CD4-positive, alpha-beta T cell treated with Interleukin-6 for 4 hours (primary cell): ENCODE measurements around the gene UBL4A.

Experiments used
- DNase-seq: peaks from one replicate; pipeline ENCODE4 v3.0.0-alpha.2; 2020; ENCODE audit warnings: mixed read lengths

The UBL4A gene

DNA sequence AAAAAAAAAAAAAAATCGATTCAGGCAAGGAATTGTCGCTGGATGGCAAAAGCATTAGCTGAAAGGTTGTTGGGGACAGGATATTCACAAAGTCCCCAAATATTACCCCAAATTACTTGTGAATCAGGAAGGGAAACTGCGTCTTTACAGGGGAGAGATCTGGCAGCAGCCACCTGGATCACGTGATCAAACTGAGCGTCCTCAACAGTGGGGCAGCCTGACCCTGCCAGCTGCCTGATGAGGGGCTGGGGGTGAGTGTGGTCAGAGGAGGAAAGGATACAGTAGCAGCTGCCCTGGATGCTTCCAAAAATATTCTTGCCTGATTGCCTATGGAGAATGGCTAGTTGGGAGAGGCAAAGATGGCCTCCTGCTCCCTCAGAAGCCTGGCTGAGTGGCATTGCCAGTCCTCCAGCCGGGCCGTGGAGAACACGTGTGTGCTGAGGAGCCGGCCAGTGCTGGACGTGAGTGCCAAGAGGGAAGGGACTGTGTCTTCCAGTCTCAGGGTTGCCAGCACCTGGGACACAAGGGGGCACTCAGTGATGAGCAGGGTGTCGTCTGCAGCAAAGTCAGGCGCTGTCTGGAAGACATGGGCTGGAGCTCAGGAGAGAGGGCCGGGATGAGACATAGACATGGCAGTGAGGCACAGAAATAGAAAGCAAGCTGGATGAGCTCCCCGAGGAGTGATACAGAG, 4.4 kb downstream of the UBL4A start:
- no peak for DNase-seq

GRCh38 chrX:154481195-154481594, 5.2 kb downstream of the UBL4A start:
- no peak for DNase-seq

GRCh38 chrX:154478728-154479622, 7.4 kb downstream of the UBL4A start, which contains the start of gene LAGE3:
LAGE3 (minus strand) TSS chrX:154479281; CDS start chrX:154478915, 366 bp downstream.
- peak; percentile 94 for DNase-seq

DNA sequence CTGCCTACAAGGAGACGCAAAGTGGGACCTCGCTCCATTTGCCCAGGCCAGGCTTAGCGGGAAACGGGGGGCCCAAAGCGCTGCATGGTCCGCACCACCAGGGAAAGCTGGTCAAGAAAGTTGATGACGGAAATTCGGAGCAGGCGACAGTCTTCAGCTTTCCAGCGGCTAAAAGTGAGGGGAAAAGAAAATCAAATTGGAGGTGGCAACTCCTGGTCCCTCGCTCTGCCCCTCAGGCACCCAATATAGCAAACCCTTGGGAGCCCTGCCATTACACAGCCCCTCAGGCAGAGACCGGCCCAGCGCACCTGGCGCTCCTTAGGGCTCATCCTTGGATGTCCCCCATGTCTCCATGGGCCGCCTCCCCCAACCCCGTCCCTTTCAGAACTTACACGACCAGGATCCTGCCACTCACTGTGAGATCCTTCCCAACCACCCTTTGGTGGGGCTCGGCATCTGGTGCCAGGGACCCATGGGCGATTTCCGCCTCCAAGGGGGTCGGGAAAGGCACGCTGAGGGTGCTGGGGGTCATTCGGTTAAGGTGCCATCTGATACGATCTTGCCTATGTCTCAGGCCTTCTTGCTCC, 8.4 kb downstream of the UBL4A start:
- DNase-seq = no peak

- DNase-seq = no peak
Measured at GRCh38 chrX:154476821-154477220, 9.6 kb downstream of the UBL4A start.

- DNase-seq = no peak
Measured at GRCh38 chrX:154473683-154474082, 12.7 kb downstream of the UBL4A start.

DNA sequence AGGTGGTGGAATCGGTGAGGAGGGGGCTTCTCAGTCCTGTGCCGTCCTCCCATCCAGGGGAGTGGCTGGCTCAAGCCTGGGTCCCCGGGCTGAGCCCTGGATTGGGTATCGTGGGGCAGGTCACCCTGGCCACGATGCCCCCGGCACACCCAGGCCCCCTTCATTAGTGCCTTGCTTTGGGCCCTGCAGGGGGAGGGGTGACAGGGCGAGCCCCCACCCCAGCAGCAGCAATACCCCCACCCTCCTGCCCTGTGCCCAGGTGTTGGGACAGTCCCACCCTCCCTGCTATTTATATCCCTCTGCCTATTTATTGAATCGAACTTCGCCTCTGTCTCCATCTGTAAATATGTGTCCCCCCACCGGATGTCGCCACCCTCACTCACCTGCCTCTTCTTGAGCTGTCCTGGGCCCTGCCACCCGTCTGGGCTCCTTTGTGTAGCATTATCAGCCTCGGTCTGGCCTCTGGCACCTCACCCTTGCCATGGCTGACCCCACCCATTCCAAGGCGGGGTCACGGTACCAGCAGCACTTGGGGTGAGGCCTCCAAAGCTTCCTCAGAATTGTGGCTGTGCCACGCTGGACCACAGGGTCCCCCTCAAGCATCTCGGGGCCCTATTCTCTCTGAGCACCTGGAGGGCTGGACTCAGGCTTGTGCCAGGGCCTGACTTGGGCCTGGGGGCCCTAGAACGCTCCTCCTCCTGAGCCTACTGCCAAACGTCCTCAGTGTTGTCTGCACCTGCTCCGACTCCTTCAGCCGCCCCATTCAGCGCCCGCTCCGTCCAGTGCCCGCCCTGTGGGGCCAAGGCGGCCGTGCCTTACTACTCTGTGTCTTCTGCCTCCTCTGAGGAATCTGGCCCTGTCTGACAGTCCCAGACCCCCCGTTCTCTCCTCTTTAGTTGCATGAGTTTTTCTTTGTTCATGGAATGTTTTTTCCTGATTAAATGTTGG, 13.5 kb downstream of the UBL4A start:
- no peak for DNase-seq

- DNase-seq = no peak
Measured at GRCh38 chrX:154471839-154472684, 14.4 kb downstream of the UBL4A start.

GRCh38 chrX:154470914-154471568, 15.4 kb downstream of the UBL4A start:
- DNase-seq = no peak

DNA sequence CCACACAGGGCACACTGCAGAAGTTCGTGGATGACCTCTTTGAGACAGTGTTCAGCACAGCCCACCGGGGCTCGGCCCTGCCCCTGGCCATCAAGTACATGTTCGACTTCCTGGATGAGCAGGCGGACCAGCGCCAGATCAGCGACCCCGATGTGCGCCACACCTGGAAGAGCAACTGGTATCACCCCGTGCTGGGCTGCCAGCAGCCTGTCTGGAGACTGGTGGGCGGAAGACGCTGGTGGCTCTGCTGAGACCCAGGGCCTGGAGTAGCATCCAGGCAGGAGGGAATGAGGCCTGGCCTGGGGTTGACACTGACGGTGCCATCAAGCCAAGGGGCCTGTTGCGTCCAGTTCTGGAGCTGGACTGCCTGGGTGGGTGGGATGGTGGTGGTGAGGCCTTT, 16.0 kb downstream of the UBL4A start:
- DNase-seq = no peak

GRCh38 chrX:154469880-154470279, 16.5 kb downstream of the UBL4A start:
- DNase-seq = no peak

GRCh38 chrX:154469114-154469513, 17.3 kb downstream of the UBL4A start:
- DNase-seq = no peak

DNA sequence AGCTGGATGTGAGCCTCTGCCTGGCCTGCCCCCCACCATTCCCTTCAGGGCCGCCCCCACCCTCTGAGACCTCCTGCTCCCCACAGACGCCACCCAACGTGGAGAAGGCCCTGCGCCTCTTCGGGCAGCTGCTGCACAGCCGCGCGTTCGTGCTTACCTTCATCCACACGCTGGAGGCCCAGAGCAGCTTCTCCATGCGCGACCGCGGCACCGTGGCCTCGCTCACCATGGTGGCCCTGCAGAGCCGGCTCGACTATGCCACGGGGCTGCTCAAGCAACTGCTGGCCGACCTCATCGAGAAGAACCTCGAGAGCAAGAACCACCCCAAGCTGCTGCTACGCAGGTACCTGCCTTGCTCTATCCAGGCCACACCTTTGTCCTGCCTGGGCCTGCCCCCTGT, 18.2 kb downstream of the UBL4A start:
- DNase-seq = no peak

DNA sequence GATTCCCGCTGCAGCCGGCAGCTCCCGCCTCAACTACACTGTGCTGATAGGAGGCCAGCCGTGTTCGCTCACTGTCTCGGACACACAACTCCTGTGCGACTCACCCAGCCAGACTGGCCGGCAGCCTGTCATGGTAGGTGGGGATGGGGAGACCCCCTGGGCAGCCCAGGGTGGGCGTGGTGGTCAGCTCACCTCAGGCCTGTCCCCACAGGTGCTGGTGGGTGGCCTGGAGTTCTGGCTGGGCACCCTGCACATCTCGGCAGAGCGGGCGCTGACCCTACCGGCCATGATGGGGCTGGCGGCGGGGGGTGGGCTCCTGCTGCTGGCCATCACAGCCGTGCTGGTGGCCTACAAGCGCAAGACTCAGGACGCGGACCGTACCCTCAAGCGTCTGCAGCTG, 18.9 kb downstream of the UBL4A start:
- no peak for DNase-seq

GRCh38 chrX:154466907-154467306, 19.5 kb downstream of the UBL4A start:
- DNase-seq = no peak

DNA sequence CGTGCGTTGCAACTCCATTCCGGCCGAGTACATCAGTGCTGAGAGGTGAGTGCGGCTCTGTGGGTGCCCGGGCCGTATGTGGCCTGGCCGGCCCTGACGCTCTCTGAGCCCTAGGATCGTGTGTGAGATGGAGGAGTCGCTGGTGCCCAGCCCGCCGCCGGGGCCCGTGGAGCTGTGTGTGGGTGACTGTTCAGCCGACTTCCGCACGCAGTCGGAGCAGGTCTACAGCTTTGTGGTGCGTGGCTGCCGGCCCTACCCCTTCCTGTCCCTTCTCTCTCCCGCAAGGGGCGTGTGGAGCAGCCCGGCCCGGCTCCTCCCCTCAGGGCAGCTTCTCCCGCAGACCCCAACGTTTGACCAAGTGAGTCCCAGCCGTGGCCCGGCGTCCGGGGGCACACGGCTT, 20.4 kb downstream of the UBL4A start:
- no peak for DNase-seq

DNA sequence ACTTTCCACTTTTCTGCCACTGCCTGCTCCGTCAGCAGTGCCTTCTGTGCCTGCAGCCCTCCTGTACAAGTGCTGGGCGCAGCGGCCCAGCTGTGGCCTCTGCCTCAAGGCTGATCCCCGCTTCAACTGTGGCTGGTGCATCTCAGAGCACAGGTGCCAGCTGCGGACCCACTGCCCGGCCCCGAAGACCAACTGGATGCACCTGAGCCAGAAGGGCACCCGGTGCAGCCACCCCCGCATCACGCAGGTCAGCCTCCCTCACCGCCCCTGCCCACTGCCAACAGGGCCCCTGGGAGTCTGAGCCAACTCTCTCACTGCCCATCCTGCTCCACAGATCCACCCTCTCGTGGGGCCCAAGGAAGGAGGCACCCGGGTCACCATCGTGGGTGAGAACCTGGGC, 20.8 kb downstream of the UBL4A start:
- DNase-seq = no peak

DNA sequence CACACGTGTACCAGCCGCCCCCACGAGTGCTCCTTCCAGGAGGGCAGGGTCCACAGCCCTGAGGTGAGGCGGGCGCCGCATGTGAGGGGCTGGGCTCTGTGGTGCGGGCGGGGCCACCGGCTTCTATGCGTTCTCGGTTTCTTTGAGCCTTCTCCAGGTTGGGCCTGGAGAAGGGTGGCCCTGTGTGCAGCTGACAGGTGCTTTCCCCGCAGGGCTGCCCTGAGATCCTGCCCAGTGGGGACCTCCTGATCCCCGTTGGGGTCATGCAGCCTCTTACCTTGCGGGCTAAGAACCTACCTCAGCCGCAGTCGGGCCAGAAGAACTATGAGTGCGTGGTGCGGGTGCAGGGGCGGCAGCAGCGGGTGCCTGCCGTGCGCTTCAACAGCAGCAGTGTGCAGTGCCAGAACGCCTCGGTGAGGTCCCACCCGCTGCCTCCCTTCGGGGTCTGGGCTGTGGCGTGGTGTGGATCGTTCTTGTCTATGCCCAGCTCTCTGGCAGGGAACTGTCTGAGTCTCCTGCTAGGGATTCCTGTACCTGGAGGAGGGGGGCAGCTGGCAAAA, 21.5 kb downstream of the UBL4A start:
- no peak for DNase-seq

DNA sequence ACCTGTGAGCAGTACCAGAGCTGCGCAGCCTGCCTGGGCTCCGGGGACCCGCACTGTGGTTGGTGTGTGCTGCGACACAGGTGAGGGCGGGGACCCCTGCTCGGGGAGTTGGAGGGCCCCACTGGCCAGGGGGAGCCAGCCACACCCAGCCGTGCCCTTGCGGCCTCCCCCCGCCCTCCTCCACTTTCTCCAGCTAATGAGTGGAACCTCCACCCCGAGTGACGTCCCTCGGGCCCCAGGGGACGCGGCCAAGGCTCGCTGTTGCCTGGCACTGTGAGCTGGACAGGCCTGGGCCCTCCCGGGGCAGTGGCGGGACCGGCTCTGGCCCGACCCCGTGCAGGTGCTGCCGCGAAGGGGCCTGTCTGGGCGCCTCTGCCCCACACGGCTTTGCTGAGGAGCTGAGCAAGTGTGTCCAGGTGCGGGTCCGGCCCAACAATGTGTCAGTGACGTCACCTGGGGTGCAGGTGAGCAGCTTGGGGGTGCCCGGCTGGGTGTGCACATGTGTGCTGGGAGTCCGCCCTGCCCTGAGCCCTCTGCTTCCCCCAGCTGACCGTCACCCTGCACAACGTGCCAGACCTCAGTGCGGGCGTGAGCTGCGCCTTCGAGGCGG, 22.7 kb downstream of the UBL4A start:
- no peak for DNase-seq

DNA sequence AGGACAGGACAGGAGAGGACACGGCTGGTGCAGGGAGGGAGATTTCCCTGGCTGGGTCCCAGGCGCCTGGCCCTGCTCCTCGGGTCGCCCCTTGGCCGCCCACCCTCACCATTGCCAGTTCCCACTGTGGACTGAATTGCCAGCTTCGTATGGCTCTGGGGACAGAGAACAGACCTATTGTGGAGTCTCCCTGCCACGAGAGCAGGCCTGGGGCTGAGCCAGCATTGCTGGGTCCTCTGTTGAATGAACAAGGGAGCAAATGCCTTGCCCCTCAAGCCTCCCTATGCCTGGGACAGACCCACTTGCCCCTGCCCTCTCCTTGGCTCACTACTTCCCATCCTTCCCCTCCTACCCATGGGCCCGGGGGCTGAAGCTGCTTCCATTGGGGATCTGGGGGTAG, 24.0 kb downstream of the UBL4A start:
- no peak for DNase-seq
